HL-60 (cell line): ENCODE results near the gene RBL2.

Experiments
- DNase-seq, 2 experiments: peaks; one replicate each; pipeline ENCODE4 v3.0.0-alpha.2; 2010 to 2020; ENCODE audit warnings: low read depth in 1 of 2, low spot score in 1 of 2
- H3K27ac ChIP-seq: fragments of 250-450 bp; sonication (Bioruptor Pico); replicated peaks from 2 replicates; pipeline ENCODE4 v1.5.1; 2020; ENCODE audit warnings: mild to moderate bottlenecking, moderate library complexity
- H3K27me3 ChIP-seq: fragments of 250-450 bp; sonication (Bioruptor Pico); 2 replicates; pipeline ENCODE4 v1.5.1; 2021; ENCODE audit warnings: mild to moderate bottlenecking, moderate library complexity; ENCODE audit not compliant: insufficient read depth, poor library complexity, severe bottlenecking
- H3K4me3 ChIP-seq: replicated peaks from 2 replicates; pipeline ENCODE4 v1.5.1; 2011; ENCODE audit warnings: mild to moderate bottlenecking, control low read depth, low read length; ENCODE audit not compliant: insufficient read depth
- CTCF ChIP-seq: IDR thresholded peaks from one replicate; pipeline ENCODE4 v1.5.1; 2011; ENCODE audit warnings: low read length, control low read depth, inconsistent platforms; ENCODE audit not compliant: insufficient read depth
- GABPA ChIP-seq: IDR thresholded peaks from 2 replicates; pipeline ENCODE4 v1.6.1; 2012; ENCODE audit warnings: low read depth
- POLR2AphosphoS5 ChIP-seq: IDR thresholded peaks from 2 replicates; pipeline ENCODE4 v1.6.1; 2012; ENCODE audit warnings: low read depth
- REST ChIP-seq: IDR thresholded peaks from 2 replicates; pipeline ENCODE4 v1.6.1; 2012; ENCODE audit warnings: low read depth; ENCODE audit not compliant: insufficient replicate concordance
- SPI1 ChIP-seq: IDR thresholded peaks from 2 replicates; pipeline ENCODE4 v1.6.1; 2012; ENCODE audit warnings: low read depth, mild to moderate bottlenecking, borderline replicate concordance

RBL2 gene

GRCh38 chr16:53429221-53429943, 4.9 kb upstream of the RBL2 start:
- H3K27ac ChIP-seq = no peak overlapping the region; the same call in 1 of the 2 replicates
- no peak for TF ChIP-seq REST
- TF ChIP-seq POLR2AphosphoS5 = no peak
- TF ChIP-seq CTCF = no peak
- no peak for TF ChIP-seq SPI1
- no peak for TF ChIP-seq GABPA
- DNase-seq = peak in 1 of 2 experiments; percentile 30
- H3K27me3 ChIP-seq = no peaks in the 10 kb centered on the region
- H3K4me3 ChIP-seq = no peak overlapping the region

DNA sequence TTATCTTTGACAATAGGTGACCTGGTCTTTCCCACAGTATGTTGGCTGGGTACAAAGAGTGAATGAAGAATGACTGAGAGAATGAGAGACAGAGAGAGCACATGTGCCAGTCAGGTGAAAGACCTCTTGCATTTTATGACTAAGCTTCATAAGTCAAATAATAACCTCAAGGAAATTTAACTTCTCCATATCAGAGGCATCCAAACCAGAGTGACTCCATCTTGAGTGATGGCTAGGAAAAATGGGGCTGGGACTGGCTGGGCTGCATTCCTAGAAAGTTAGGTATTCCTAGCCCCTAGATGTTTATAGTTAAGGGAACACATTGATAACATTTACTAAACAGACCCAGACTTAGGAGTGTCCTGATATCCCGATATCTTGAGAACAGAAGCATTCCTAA, 3.9 kb upstream of the RBL2 start:
- H3K27me3 ChIP-seq = no peaks in the 10 kb centered on the region
- TF ChIP-seq CTCF (no peak), SPI1 (no peak), REST (no peak), GABPA (no peak), POLR2AphosphoS5 (no peak)
- DNase-seq = no peak
- H3K4me3 ChIP-seq = no peak overlapping the region
- H3K27ac ChIP-seq = no peak overlapping the region

GRCh38 chr16:53433509-53433908, 762 bp upstream of the RBL2 start:
- no peak overlapping the region; the same call in 1 of the 2 replicates for H3K27ac ChIP-seq
- no peaks in the 10 kb centered on the region for H3K27me3 ChIP-seq
- no peak for DNase-seq
- no peak overlapping the region for H3K4me3 ChIP-seq
- no peak for TF ChIP-seq SPI1
- TF ChIP-seq REST = no peak
- no peak for TF ChIP-seq CTCF
- no peak for TF ChIP-seq GABPA
